ENCODE results near the gene SLC4A1AP. TPM values are rescaled to one million over a fixed set of nuclear protein-coding genes. Genes with fewer than 3 reads are reported as not detected.
"Not testable (repeated sequence)": the region's sequence is repeated elsewhere in the genome, so short reads cannot be mapped to it uniquely, and the experiment has no call there.

The SLC4A1AP gene
- total RNA-seq, 1 donor from 2014 or later, result 23.4 TPM

DNA sequence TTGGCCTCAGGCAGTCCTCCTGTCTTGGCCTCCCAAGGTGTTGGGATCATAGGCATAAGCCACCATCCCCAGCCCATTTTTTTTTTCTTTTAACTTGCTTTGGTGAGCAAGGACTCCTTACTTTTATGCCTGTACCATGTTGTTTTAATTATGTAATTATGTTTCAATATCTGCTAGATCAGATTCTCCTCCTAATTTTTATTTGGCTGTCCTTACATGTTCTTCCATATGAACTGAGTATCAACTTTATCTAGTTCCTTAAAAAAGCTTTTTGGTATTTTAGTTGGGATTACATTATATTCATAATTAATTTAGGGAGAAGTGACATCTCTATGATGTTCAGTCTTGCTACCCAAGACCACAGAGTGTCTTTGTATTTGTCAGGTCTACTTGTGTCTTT lies 18.5 kb upstream of the SLC4A1AP start:
- DNase-seq (ENCODE audit: low spot score), result no peak
- intact Hi-C loops (cut with DNase I), result no loop called here

DNA sequence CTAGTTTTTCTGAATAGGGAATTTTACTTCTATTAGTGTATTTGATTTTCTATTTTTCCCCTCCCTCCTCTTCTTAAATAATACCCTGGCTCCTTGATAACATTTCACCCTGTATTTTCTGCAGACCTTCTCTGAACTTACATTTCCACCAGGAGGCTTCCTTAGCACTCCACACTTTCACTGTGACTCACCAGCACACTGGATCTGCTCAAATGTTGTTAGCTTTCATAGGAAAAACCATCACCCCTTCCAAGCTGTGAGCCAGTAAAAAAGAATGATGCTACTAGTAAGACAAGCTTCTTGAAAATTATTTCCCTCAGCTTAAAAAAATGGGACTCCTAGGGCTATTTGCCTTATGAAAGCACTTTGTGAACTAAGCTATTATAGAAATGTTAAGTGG lies 16.4 kb upstream of the SLC4A1AP start:
- intact Hi-C loops (cut with DNase I), result no loop called here
- DNase-seq (ENCODE audit: low spot score), result no peak

DNA sequence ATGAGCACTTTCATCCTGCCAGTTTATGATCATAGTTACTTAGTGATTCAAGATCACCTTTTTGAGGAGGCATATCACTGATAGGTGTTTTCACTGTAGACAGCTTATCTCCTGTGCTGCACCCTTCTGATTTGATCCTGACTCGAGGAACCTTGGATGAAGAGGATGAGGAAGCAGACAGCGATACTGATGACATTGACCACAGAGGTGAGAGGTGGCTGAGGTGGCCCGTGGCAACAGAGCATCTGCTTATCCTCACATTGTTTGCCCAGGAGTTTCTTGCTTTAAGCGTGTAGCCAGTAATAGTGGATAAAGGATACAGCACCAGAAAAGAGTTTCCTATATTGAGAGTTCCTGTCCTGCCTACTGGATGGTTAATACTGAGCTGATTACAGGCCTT lies 16.0 kb upstream of the SLC4A1AP start:
- intact Hi-C loops (cut with DNase I), result no loop called here
- DNase-seq (ENCODE audit: low spot score), result no peak

DNA sequence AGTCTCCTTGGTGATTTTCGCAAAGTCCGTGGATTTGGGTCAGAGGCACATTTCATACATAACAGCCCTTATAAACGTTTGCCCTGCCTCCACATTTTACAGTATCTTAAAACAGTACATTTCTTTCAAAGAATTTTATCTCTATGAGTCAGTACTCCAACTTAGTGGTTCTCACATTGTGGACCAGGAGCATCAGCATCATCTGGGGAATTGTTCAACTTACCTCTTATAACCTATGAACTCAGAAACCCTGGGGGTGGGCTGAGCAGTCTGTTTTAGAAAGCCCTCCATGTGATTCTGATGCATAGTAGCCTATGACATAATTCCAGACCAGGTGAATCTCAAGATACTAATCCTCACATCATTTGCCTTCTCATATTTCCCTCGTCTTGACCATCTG lies 12.6 kb upstream of the SLC4A1AP start:
- intact Hi-C loops (cut with DNase I), result no loop called here
- DNase-seq (ENCODE audit: low spot score), result no peak

DNA sequence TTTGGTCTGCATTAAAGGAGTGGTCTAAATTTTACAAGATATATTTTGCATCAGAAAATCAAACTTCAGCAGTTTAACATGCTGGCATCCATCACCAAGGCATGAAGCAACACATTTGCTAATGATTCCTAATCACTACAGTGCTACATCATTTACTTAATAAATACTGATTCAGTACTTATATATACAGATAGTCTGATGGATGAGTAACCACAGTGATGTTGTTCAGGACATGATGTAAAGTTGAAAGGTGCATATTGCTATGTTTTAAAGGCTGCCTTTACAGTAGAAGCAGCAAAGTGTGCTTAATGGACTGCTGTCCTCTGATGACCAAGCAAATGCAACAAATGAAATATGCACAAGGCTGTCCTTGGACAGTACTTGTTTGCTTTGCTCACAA lies 11.3 kb upstream of the SLC4A1AP start:
- intact Hi-C loops (cut with DNase I), result no loop called here
- no peak for DNase-seq (ENCODE audit: low spot score)

DNA sequence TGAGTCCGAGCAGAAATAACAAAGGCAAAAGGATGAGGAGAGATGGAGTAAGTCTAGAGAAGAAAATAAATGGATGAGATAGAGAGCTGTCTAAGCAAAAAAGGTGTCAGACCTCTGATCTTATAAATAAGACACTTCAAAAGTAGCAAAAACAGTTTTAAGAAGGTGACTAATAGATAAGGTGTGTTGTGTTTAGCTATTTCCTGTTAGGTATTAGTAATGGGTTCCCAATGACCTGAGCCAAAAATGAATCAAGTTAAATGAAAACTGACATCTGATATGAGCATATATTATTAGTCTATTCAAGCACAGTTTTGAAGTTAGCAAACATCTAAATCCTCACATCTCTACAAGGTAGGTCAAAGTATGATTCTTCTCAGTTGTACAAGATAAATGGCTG lies 10.9 kb upstream of the SLC4A1AP start:
- DNase-seq (ENCODE audit: low spot score), result no peak
- intact Hi-C loops (cut with DNase I), result no loop called here

DNA sequence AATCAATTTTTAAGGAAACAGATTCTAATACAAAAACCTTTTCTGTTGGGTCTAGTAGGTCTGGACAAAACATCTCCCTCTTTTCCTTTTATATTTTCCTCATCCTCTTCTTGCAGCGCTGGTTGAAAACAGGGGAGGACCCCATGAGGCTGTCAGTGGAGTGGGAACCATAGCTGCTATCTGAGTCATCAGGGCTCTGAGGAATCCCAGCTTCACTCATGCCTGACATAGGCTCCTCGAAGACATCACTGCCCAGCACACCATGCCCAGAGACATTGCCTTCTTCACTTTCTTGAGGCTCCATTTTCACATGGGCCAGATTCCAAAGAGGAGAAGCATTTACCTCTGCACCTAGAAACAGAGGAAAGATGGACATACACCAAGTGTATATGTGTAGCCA lies 10.3 kb upstream of the SLC4A1AP start:
- no peak for DNase-seq (ENCODE audit: low spot score)
- intact Hi-C loops (cut with DNase I), result no loop called here

DNA sequence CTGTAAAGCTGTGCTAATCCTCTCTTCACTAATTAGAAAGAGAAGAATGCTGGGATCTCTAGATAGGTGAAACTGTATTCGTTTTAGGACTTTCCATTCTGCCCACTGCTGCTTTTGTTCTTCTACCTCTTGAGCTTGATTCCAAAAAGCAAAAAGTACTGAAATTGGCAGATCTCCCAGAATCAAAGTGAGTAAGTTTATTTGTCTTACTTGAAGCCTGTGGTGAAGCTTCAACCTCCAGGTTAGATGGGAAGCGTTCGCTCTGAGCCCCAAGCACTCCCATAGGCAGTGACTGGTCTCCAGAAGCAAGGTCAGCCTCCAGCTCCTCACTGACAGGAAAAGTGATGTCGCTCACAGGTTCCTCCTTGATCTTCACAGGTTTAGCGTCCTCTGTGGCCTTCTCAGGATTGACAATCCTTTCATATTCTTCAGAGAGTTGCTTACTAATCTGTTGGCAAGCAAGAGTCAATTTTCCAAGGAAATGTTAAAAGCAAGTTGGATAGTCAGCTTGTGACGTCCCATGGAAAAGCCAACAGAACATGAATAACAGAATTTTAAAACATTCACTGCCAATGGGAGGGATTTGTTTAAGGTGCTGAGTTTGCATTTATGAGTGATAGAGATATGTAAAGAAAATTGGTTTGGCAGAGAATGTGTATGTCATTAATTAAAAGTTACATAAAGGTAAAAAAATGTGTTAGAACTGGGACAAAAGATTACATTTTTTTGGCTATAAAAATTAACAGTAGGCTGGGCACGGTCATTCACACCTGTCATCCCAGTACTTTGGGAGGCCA lies 8.3 kb upstream of the SLC4A1AP start:
- intact Hi-C loops (cut with DNase I), result no loop called here
- no peak for DNase-seq (ENCODE audit: low spot score)

DNA sequence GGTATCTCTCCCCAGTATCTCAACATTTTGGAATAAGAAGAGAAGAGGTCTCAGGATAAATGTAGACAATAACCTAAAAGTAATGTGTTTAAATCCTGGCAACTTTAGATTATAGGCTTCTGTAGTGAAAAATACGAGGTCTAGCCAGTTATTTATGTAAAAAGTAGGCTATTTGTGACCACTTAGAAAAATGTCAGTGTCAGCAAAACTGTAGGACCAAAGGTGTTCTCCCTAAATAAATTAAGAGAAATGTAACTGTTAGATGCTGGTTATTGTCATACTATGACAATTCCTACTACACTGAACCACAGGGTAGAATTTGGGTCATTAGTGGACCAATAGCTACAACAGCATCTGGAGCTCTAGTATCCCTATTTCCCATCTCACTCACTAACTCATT lies 2.3 kb upstream of the SLC4A1AP start:
- no peak for DNase-seq (ENCODE audit: low spot score)
- intact Hi-C loops (cut with DNase I), result loop anchor here (5.0 to 10.0 kb wide), 2 partner anchors 34 to 257 kb away; partner anchors contain the start of genes CCDC121, GPN1 and PPM1G

DNA sequence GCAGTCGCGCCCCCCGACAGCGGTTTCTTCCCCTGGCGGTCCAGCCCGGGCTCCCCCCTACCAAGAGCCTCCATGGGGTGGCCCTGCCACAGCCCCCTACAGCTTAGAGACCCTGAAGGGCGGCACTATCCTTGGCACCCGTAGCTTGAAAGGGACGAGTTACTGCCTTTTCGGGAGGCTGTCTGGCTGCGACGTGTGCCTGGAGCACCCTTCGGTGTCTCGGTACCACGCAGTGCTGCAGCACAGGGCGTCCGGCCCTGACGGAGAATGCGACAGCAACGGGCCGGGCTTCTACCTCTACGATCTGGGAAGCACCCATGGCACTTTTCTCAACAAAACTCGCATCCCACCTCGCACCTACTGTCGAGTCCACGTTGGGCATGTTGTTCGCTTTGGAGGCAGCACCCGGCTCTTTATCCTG lies 475 bp downstream of the SLC4A1AP start:
- DNase-seq (ENCODE audit: low spot score), result no peak
- intact Hi-C loops (cut with DNase I), result loop anchor here (5.0 to 10.0 kb wide), 2 partner anchors 37 to 259 kb away; partner anchors contain the start of genes CCDC121, GPN1 and PPM1G

DNA sequence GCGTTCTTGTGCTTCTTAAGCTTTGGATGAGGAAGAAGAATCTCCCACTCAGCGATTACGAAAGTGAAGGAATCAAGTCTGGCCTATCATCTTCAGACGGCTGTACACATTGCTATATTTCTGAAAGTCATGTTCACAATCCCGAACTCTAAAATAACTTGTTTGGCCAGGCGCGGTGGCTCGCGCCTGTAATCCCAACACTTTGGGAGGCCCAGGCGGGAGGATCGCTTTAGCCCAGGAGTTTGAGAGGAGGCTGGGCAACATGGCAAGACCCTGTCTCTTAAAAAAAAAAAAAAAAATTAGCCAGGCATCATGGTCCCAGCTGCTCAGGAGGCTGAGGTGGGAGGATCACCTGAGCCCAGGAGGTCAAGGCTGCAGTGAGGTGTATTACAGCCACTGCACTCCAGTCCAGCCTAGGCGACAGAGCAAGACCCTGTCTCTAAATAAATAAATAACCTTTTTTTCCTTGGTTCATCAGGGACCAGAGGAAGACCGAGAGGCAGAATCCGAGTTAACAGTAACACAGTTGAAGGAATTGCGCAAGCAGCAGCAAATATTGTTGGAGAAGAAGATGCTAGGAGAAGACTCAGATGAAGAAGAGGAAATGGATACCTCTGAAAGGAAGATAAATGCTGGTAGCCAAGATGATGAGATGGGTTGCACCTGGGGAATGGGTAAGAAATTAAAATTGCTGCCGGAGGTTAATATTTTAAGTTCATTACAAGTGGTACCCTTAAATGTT lies 1.1 kb downstream of the SLC4A1AP start:
- intact Hi-C loops (cut with DNase I), result loop anchor here (5.0 to 10.0 kb wide), 2 partner anchors 37 to 260 kb away; partner anchors contain the start of genes CCDC121, GPN1 and PPM1G
- DNase-seq (ENCODE audit: low spot score), result no peak

DNA sequence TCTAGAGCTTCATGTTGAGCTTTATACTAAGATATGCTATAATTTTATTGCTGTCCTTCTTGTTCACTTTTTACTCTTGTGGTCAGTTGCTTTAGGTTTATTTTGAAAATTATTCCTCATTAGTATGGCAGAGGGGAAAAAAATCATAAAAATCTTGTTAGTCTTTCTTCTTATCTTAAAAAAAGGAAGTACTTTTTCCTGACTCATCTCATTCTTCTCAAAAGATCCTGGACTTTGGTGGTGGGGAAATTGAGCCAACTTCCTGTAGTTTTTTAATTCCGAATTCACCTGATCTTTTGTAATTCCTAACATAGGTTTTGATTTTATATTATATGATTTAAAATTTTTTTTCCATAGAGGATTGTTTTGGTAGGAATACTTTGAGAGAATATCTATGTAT lies 3.8 kb downstream of the SLC4A1AP start:
- DNase-seq (ENCODE audit: low spot score), result no peak
- intact Hi-C loops (cut with DNase I), result loop anchor here (10.0 kb wide), 1 partner anchor 263 kb away; the partner anchor contains the start of gene PPM1G

DNA sequence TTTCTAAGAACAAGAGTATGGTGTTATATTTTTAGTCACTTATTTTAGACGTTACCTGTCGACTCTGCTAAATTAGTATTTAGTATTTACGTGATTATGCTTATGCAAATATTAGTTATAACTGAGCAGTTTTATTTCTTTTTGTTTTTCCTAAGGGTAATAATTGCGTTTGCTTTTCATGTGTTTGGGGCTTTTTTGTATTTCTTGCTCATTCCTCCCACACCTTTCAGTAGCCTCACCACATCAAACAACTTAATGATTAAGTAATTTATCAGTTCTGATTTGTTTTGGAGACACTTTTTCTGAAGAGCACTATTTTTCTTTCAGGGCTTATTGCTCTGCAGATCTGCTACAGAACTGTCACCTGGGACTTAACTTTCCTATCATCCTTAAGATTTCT lies 7.5 kb downstream of the SLC4A1AP start:
- intact Hi-C loops (cut with DNase I), result no loop called here
- no peak for DNase-seq (ENCODE audit: low spot score)

DNA sequence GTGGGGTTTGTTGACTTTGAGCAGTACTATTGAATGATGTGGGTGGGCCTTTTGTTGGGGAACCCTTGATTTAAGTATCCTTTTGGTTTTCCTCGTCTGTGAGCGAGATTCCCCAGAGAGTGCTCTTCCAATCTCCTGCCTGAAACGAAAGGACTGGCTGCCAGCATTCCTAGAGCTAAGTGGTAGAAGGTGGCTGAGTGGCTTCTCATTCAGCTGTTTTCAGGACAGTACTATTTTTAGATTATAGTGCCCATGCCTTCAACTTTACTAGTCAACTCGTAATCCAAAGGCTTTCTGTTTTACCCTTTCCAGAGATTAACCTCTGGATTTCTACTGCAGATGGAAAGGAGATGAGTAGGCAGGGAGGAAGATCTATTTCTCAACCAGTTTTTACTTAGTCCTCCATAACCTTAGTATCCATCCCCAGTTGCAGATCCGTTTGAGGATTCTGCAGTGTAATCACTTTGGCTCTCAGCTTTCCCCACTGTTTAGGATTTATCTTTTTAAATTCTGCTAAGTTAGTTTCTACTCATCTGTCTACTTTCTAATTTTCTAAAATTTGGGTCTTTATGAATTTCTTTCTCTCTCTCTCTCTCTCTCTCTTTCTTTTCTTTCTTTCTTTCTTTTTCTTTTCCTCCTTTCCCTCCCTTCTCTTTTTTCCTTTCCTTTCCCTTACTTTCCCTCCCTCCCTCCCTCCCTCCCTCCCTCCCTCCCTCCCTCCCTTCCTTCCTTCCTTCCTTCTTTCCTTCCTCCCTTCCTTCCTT lies 9.2 kb downstream of the SLC4A1AP start:
- DNase-seq (ENCODE audit: low spot score), result no peak
- intact Hi-C loops (cut with DNase I), result no loop called here

DNA sequence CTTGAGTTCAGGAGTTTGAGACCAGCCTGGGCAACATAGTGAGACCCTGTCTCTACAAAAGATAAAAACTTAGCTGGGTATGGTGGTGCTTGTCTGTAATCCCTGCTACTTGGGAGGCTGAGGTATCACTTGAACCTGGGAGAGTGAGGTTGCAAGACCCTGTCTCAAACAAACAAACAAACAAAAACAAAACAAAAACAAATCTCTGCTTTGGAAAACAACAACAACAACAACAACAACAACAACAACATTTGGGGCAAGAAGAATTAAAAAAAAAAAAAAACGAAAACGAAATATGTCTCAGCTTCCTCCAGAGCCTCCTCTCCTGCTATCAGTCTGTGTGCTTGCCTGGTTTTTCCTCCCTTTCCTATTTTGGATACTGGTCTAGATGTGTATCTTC lies 16.9 kb downstream of the SLC4A1AP start:
- DNase-seq (ENCODE audit: low spot score), result no peak
- intact Hi-C loops (cut with DNase I), result no loop called here

DNA sequence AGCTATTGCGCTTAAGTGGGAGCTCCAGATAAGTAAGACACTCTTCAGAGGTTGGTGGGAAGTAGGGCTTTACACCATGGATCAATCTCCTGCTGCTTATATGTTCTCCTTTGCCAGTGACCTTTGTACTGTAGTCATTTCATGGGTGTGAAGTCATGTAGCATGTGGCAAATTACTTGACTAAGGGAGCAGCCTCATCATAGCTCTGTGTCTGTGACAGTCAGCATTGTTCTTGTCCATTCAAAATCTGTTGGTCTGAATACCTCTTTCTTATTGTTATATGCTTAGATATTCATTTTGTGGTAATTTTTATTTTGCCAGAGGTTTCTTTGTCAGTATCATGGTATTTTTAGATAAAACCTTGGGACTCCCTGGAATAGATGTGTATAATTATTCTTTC lies 18.2 kb downstream of the SLC4A1AP start:
- no peak for DNase-seq (ENCODE audit: low spot score)
- intact Hi-C loops (cut with DNase I), result no loop called here

DNA sequence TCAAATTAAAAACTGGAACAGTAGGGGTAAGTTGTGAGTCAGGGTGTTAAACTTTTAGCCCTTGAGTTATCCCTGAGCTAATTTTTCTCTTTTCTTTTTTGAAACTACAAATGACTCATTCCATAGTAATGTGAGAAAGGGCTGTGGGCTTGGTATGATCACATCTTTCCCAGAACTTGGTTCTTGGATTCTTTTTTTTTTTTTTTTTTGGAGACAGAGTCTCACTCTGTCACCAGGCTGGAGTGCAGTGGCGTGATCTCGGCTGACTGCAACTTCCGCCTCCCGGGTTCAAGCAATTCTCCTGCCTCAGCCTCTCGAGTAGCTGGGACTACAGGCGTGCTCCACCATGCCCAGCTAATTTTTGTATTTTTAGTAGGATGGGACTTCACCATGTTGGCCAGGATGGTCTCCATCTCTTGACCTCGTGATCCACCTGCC lies 18.7 kb downstream of the SLC4A1AP start:
- intact Hi-C loops (cut with DNase I); DNase-seq (ENCODE audit: low spot score): not testable (repeated sequence)

DNA sequence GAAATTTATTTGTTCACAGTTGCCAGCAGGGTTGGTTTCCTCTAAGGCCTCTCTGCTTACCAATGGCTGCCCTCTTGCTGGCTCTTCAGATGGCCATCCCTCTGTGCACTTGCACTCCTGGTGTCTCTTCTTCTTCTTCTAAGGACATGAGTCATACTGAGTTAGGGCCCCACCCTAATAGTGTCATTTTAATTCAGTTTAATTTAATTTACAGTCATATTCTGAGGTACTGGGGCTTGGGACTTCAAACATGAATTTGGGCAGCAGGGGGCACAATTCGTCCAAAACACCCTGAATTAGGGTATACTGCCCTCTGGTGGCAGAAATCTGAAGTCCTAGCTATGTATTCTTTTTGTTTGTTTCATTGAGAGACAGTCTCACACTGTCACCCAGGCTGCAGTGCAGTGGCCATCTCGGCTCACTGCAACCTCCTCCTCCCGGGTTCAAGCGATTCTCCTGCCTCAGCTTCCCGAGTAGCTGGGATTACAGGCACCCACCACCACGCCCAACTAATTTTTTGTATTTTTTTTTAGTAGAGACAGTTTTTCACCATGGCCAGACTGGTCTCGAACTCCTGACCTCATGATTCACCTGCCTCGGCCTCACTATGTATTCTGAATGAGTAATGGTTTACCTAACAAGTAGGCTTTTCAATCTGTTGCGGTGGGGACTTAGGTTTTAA lies 19.8 kb downstream of the SLC4A1AP start:
- intact Hi-C loops (cut with DNase I), result no loop called here

DNA sequence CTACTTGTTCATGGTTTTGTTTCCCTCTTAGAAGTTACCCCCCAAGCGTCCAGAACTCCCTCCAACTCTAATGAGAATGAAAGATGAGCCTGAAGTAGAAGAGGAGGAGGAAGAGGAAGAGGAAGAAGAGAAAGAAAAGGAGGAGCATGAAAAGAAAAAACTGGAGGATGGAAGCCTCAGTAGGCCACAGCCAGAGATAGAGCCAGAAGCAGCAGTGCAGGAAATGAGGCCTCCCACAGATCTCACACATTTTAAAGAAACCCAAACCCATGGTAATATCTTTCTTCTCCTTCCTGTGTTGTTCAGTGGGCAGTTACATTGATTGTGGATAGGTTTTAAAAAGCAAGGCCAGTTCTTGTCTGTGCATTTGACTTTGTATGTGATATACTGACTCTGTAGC lies 21.3 kb downstream of the SLC4A1AP start:
- intact Hi-C loops (cut with DNase I); DNase-seq (ENCODE audit: low spot score): not testable (repeated sequence)

More for the DNA sequence above, 19.8 kb downstream of the SLC4A1AP start:
- DNase-seq (ENCODE audit: low spot score), result no peak

All from cardiac septum (tissue), 1 donor.